ENCODE measurements around the gene COMMD1.
"Not testable (repeated sequence)": the region's sequence is repeated elsewhere in the genome, so short reads cannot be mapped to it uniquely, and the experiment has no call there.

The COMMD1 gene

GRCh38 chr2:61906186-61906470 is 654 bp downstream of the COMMD1 start:
- no peak for DNase-seq (ENCODE audit: low read depth)

GRCh38 chr2:61909116-61909515 is 3.6 kb downstream of the COMMD1 start:
- TF ChIP-seq CTCF (conservative IDR thresholded peaks at IDR 0.05; ENCODE audit: low read length), result no peak
- H3K4me3 ChIP-seq (ENCODE audit: low read length), result no peak overlapping the region
- no peak for DNase-seq (ENCODE audit: low read depth)

More at GRCh38 chr2:61906186-61906470, 654 bp downstream of the COMMD1 start:
- TF ChIP-seq CTCF (conservative IDR thresholded peaks at IDR 0.05; ENCODE audit: low read length), result no peak
- H3K4me3 ChIP-seq (ENCODE audit: low read length), result peak overlapping the region; percentile 90

- no peak for DNase-seq (ENCODE audit: low read depth)
- no peak overlapping the region for H3K4me3 ChIP-seq (ENCODE audit: low read length)
- TF ChIP-seq CTCF (conservative IDR thresholded peaks at IDR 0.05; ENCODE audit: low read length), result peak; percentile 28
Observed at GRCh38 chr2:61910603-61911002, 5.1 kb downstream of the COMMD1 start.

- no peak overlapping the region for H3K4me3 ChIP-seq (ENCODE audit: low read length)
- DNase-seq (ENCODE audit: low read depth), result no peak
- TF ChIP-seq CTCF (conservative IDR thresholded peaks at IDR 0.05; ENCODE audit: low read length), result peak; percentile 20
Observed at GRCh38 chr2:61911510-61911909, 6.0 kb downstream of the COMMD1 start.

- DNase-seq (ENCODE audit: low read depth); H3K4me3 ChIP-seq (ENCODE audit: low read length): not testable (repeated sequence)
Observed at GRCh38 chr2:61914794-61915193, 9.3 kb downstream of the COMMD1 start.

GRCh38 chr2:61920548-61920947 is 15.1 kb downstream of the COMMD1 start:
- H3K4me3 ChIP-seq (ENCODE audit: low read length), result no peak overlapping the region
- DNase-seq (ENCODE audit: low read depth), result no peak
- no peak for TF ChIP-seq CTCF (conservative IDR thresholded peaks at IDR 0.05; ENCODE audit: low read length)

- no peak for TF ChIP-seq CTCF (conservative IDR thresholded peaks at IDR 0.05; ENCODE audit: low read length)
- H3K4me3 ChIP-seq (ENCODE audit: low read length), result no peak overlapping the region
- no peak for DNase-seq (ENCODE audit: low read depth)
Observed at GRCh38 chr2:61922714-61923113, 17.2 kb downstream of the COMMD1 start.

Data from AG10803 (cell line).